Small intestine (tissue), 7 donors: ENCODE results near the gene MARCHF9. TPM values are rescaled to one million over a fixed set of nuclear protein-coding genes. Genes with fewer than 3 reads are reported as not detected.

Experiments
- DNase-seq, 2 donors: peaks; one replicate each; pipeline versions ENCODE4 v3.0.0 to v3.0.0-alpha.2; 2013
- FAIRE-seq: peaks from 2 replicates; lab custom pipeline; 2012; peaks lifted over from hg19 to GRCh38; lab: Jason Lieb, UNC
- H3K27ac ChIP-seq, 3 donors: one replicate each; pipeline ENCODE4 v1.5.1; 2013; ENCODE audit warnings: low read length in 2 of 3, mild to moderate bottlenecking in 2 of 3, control low read depth in 1 of 3, inconsistent platforms in 1 of 3, low read depth in 1 of 3, moderate library complexity in 1 of 3
- H3K27me3 ChIP-seq, 3 donors: one replicate each; pipeline ENCODE4 v1.6.1; 2013; ENCODE audit warnings: low read length in 3 of 3, inconsistent platforms in 1 of 3; ENCODE audit not compliant: control insufficient read depth in 3 of 3, insufficient read depth in 3 of 3
- H3K36me3 ChIP-seq, 3 donors: one replicate each; pipeline ENCODE4 v1.6.1; 2013; ENCODE audit warnings: low read length in 3 of 3, inconsistent platforms in 1 of 3, low read depth in 1 of 3, mild to moderate bottlenecking in 1 of 3, moderate library complexity in 1 of 3; ENCODE audit not compliant: control insufficient read depth in 3 of 3, insufficient read depth in 2 of 3
- H3K4me1 ChIP-seq, 3 donors: one replicate each; pipeline ENCODE4 v1.6.1; 2013; ENCODE audit warnings: low read length in 2 of 3, inconsistent platforms in 1 of 3, low read depth in 1 of 3, mild to moderate bottlenecking in 1 of 3, moderate library complexity in 1 of 3; ENCODE audit not compliant: control insufficient read depth in 3 of 3, insufficient read depth in 2 of 3
- H3K4me3 ChIP-seq, 3 donors: one replicate each; pipeline ENCODE4 v1.5.1; 2013; ENCODE audit warnings: low read length in 3 of 3, control low read depth in 1 of 3, inconsistent platforms in 1 of 3, low read depth in 1 of 3, mild to moderate bottlenecking in 1 of 3, moderate library complexity in 1 of 3
- H3K9me3 ChIP-seq, 2 donors: one replicate each; pipeline ENCODE4 v1.6.1; 2013; ENCODE audit warnings: low read depth in 1 of 2, low read length in 1 of 2; ENCODE audit not compliant: control insufficient read depth in 2 of 2, insufficient read depth in 1 of 2
- WGBS, 3 donors: extraction: QIAGEN DNeasy Blood & Tissue Kit; methylation state at CpG; one replicate each; pipeline ENCODE4 v1.1.7; 2013; 5-methylcytosine and 5-hydroxymethylcytosine counted together
- polyA plus RNA-seq, 4 donors: library from polyadenylated mRNA; stranded (reverse) in 3 of 4; unstranded in 1 of 4; fragments of 200-250 nt in 3 of 4; fragments of 120-200 nt in 1 of 4; gene quantifications; one replicate each; pipeline versions ENCODE4 v1.2.1 to v1.2.3, GENCODE V29; 2013
- donor health status: healthy with polysubstance abuse.
- donor health status: control.
- donor health status: control.
- donor health status: Bipolar disorder and iron deficiency.
- donor health status: healthy.

The MARCHF9 gene
- polyA plus RNA-seq, 4 donors = 8.4 to 29.2 (median 11.4) TPM

GRCh38 chr12:57744777-57745484 lies 10.0 kb upstream of the MARCHF9 start, which contains the start of gene TSPAN31:
Gene TSPAN31, plus strand, starts transcription at chr12:57745039. Its CDS starts 116 bp downstream, at chr12:57745155.
- no peaks in the 10 kb centered on the region for H3K9me3 ChIP-seq
- peaks cover 5 to 7% (median 6%) of the 10 kb centered on the region in 3 donors for H3K4me1 ChIP-seq
- peaks cover 3 to 27% (median 3%) of the 10 kb centered on the region in 3 donors for H3K27me3 ChIP-seq
- peak within 1 kb of the TSS; percentile 68 to 99 (median 86) for H3K27ac ChIP-seq
- FAIRE-seq = no peak
- H3K36me3 ChIP-seq = peaks cover 0 to 27% (median 11%) of the 10 kb centered on the region in 3 donors
- DNase-seq = peak; percentile 99
- peak within 1 kb of the TSS; percentile 67 to 75 (median 74) for H3K4me3 ChIP-seq
- 0 to 1% (median 1%) methylated on average over 29 of the region's 29 CpGs for WGBS, 3 donors

- peak overlapping the region; percentile 67 to 75 (median 74) for H3K4me3 ChIP-seq
- peaks cover 2 to 32% (median 11%) of the 10 kb centered on the region in 3 donors for H3K36me3 ChIP-seq
- WGBS, 3 donors = 46 to 48% (median 46%) methylated on average over 8 of the region's 8 CpGs
- H3K27ac ChIP-seq = peak overlapping the region in 2 of 3 donors; percentile 86 to 99
- peaks cover 5 to 7% (median 6%) of the 10 kb centered on the region in 3 donors for H3K4me1 ChIP-seq
- FAIRE-seq (no peak), DNase-seq (no peak)
- peaks cover 3 to 21% (median 3%) of the 10 kb centered on the region in 3 donors for H3K27me3 ChIP-seq
- H3K9me3 ChIP-seq = no peaks in the 10 kb centered on the region
Measured at GRCh38 chr12:57745485-57745881, 9.4 kb upstream of the MARCHF9 start.

GRCh38 chr12:57746025-57746424 lies 8.9 kb upstream of the MARCHF9 start:
- no peak overlapping the region for H3K27ac ChIP-seq
- no peak for FAIRE-seq
- peaks cover 5 to 10% (median 6%) of the 10 kb centered on the region in 3 donors for H3K4me1 ChIP-seq
- H3K9me3 ChIP-seq = no peaks in the 10 kb centered on the region
- H3K27me3 ChIP-seq = peaks cover 0 to 16% (median 3%) of the 10 kb centered on the region in 3 donors
- DNase-seq = no peak
- H3K36me3 ChIP-seq = peaks cover 3 to 37% (median 11%) of the 10 kb centered on the region in 3 donors
- H3K4me3 ChIP-seq = no peak overlapping the region
- 72 to 84% (median 77%) methylated on average over 3 of the region's 3 CpGs for WGBS, 3 donors

GRCh38 chr12:57749061-57749460 lies 5.8 kb upstream of the MARCHF9 start:
- H3K4me1 ChIP-seq = peaks cover 5 to 28% (median 7%) of the 10 kb centered on the region in 3 donors
- no peaks in the 10 kb centered on the region for H3K27me3 ChIP-seq
- no peaks in the 10 kb centered on the region for H3K9me3 ChIP-seq
- H3K4me3 ChIP-seq = no peak overlapping the region
- DNase-seq (no peak), FAIRE-seq (no peak)
- no peak overlapping the region for H3K27ac ChIP-seq
- peaks cover 3 to 41% (median 11%) of the 10 kb centered on the region in 3 donors for H3K36me3 ChIP-seq
- 91 to 96% (median 92%) methylated on average over 5 of the region's 5 CpGs for WGBS, 3 donors

GRCh38 chr12:57750561-57751431 lies 4.1 kb upstream of the MARCHF9 start:
- Histone ChIP-seq H3K27ac (peak overlapping the region in 1 of 3 donors; percentile 98), H3K4me3 (peak overlapping the region in 1 of 3 donors; percentile 87), H3K36me3 (peaks cover 3 to 41% (median 11%) of the 10 kb centered on the region in 3 donors), H3K4me1 (peaks cover under 1 to 29% (median 2%) of the 10 kb centered on the region in 3 donors), H3K9me3 (no peaks in the 10 kb centered on the region), H3K27me3 (no peaks in the 10 kb centered on the region)
- FAIRE-seq = no peak
- 89 to 91% (median 89%) methylated on average over 15 of the region's 15 CpGs for WGBS, 3 donors
- DNase-seq = no peak

- Histone ChIP-seq H3K27me3 (no peaks in the 10 kb centered on the region), H3K9me3 (no peaks in the 10 kb centered on the region), H3K4me3 (peak overlapping the region; percentile 32 to 87 (median 49)), H3K27ac (peak overlapping the region in 2 of 3 donors; percentile 67 to 98), H3K4me1 (peaks cover 0 to 28% (median 2%) of the 10 kb centered on the region in 3 donors), H3K36me3 (peaks cover 3 to 41% (median 11%) of the 10 kb centered on the region in 3 donors)
- FAIRE-seq = no peak
- 10 to 19% (median 17%) methylated on average over 8 of the region's 8 CpGs for WGBS, 3 donors
- no peak for DNase-seq
Measured at GRCh38 chr12:57751432-57751787, 3.5 kb upstream of the MARCHF9 start.

GRCh38 chr12:57751788-57752667 lies 2.9 kb upstream of the MARCHF9 start, which contains the start of gene CDK4:
Gene CDK4, minus strand, starts transcription at chr12:57752310. Its CDS starts 593 bp downstream, at chr12:57751717.
- Histone ChIP-seq H3K27ac (peak within 1 kb of the TSS in 2 of 3 donors; percentile 67 to 98), H3K4me1 (peaks cover 2 to 28% (median 2%) of the 10 kb centered on the region in 3 donors), H3K27me3 (no peaks in the 10 kb centered on the region), H3K4me3 (peak within 1 kb of the TSS; percentile 32 to 87 (median 49)), H3K36me3 (peaks cover 3 to 35% (median 11%) of the 10 kb centered on the region in 3 donors), H3K9me3 (no peaks in the 10 kb centered on the region)
- DNase-seq (peak; percentile 99 to 100), FAIRE-seq (no peak)
- WGBS, 3 donors = 0 to 1% (median 1%) methylated on average over 53 to 58 of the region's 58 CpGs
